Measurements from ENCODE around the gene LASP1.
A peak's percentile ranks its signal among the peaks of the same experiment; 100 is the strongest.
"Not testable (repeated sequence)": the region's sequence is repeated elsewhere in the genome, so short reads cannot be mapped to it uniquely, and the experiment has no call there.

The LASP1 gene

GRCh38 chr17:38942696-38943334, 73.0 kb downstream of the LASP1 start:
- peak; percentile 89 for DNase-seq

GRCh38 chr17:38943607-38944006, 73.7 kb downstream of the LASP1 start:
- DNase-seq = no peak

GRCh38 chr17:38947189-38947588, 77.3 kb downstream of the LASP1 start:
- DNase-seq = no peak

GRCh38 chr17:38953800-38954199, 83.9 kb downstream of the LASP1 start:
- DNase-seq = not testable (repeated sequence)

- no peak for DNase-seq
Measured at GRCh38 chr17:38958326-38958725, 88.5 kb downstream of the LASP1 start.

- DNase-seq = no peak
Measured at GRCh38 chr17:38958756-38959155, 88.9 kb downstream of the LASP1 start.

- no peak for DNase-seq
Measured at GRCh38 chr17:38959508-38959907, 89.7 kb downstream of the LASP1 start.

GRCh38 chr17:38960402-38960801, 90.5 kb downstream of the LASP1 start:
- no peak for DNase-seq

- DNase-seq = no peak
Measured at GRCh38 chr17:38961413-38961812, 91.6 kb downstream of the LASP1 start.

- DNase-seq = no peak
Measured at GRCh38 chr17:38967290-38967738, 97.5 kb downstream of the LASP1 start, which contains the start of gene FBXO47. TSS of gene FBXO47 (minus strand) at chr17:38967403. CDS start at chr17:38963025, 4,378 bp downstream.

GRCh38 chr17:38969281-38969680, 99.4 kb downstream of the LASP1 start:
- DNase-seq = no peak

GRCh38 chr17:38970128-38970527, 100.3 kb downstream of the LASP1 start:
- DNase-seq = no peak

- DNase-seq = no peak
Measured at GRCh38 chr17:38970804-38971203, 100.9 kb downstream of the LASP1 start.
